H9 (cell line): ENCODE measurements around the gene PARD3. TPM values are rescaled to one million over a fixed set of nuclear protein-coding genes. Genes with fewer than 3 reads are reported as not detected.

Source experiments
- DNase-seq: peaks from one replicate; pipeline ENCODE4 v3.0.0-alpha.2; 2017
- H2AFZ ChIP-seq: one replicate; pipeline ENCODE4 v1.6.1; 2013; ENCODE audit warnings: mild to moderate bottlenecking, low read length, control low read depth, moderate library complexity
- H2AK5ac ChIP-seq: 2 replicates; pipeline ENCODE4 v1.6.1; 2013; ENCODE audit warnings: low read length, control low read depth, mixed read lengths; ENCODE audit not compliant: insufficient read length
- H2BK120ac ChIP-seq: one replicate; pipeline ENCODE4 v1.6.1; 2013; ENCODE audit warnings: low read depth, mild to moderate bottlenecking, low read length, control low read depth, inconsistent platforms; ENCODE audit not compliant: poor library complexity, severe bottlenecking
- H2BK12ac ChIP-seq: 2 replicates; pipeline ENCODE4 v1.6.1; 2013; ENCODE audit warnings: low read length, control low read depth, mixed read lengths, low read depth; ENCODE audit not compliant: insufficient read length
- H2BK15ac ChIP-seq: 2 replicates; pipeline ENCODE4 v1.6.1; 2013; ENCODE audit warnings: low read depth, low read length, control low read depth
- H2BK20ac ChIP-seq: one replicate; pipeline ENCODE4 v1.6.1; 2013; ENCODE audit warnings: low read depth, mild to moderate bottlenecking, low read length, control low read depth, inconsistent platforms; ENCODE audit not compliant: poor library complexity, severe bottlenecking
- H2BK5ac ChIP-seq: 2 replicates; pipeline ENCODE4 v1.6.1; 2013; ENCODE audit warnings: low read length, control low read depth, mixed read lengths; ENCODE audit not compliant: insufficient read length
- H3K14ac ChIP-seq: 2 replicates; pipeline ENCODE4 v1.6.1; 2013; ENCODE audit warnings: low read length, control low read depth; ENCODE audit not compliant: insufficient read depth
- H3K18ac ChIP-seq: 2 replicates; pipeline ENCODE4 v1.6.1; 2013; ENCODE audit warnings: low read depth, mild to moderate bottlenecking, mixed read lengths, low read length, control low read depth; ENCODE audit not compliant: insufficient read length
- H3K23ac ChIP-seq: 2 replicates; pipeline ENCODE4 v1.6.1; 2013; ENCODE audit warnings: low read length, control low read depth, mixed read lengths, low read depth; ENCODE audit not compliant: insufficient read length
- H3K23me2 ChIP-seq: 2 replicates; pipeline ENCODE4 v1.6.1; 2013; ENCODE audit warnings: low read depth, mild to moderate bottlenecking, mixed read lengths, low read length, control low read depth; ENCODE audit not compliant: insufficient read length, poor library complexity, severe bottlenecking
- H3K27ac ChIP-seq: 2 replicates; pipeline ENCODE4 v1.5.1; 2013; ENCODE audit warnings: low read length, control low read depth, mixed read lengths, low read depth; ENCODE audit not compliant: insufficient read length
- H3K27me3 ChIP-seq: 2 replicates; pipeline ENCODE4 v1.6.1; 2013; ENCODE audit warnings: low read length, control low read depth, inconsistent platforms; ENCODE audit not compliant: insufficient read depth
- H3K4ac ChIP-seq: 2 replicates; pipeline ENCODE4 v1.6.1; 2013; ENCODE audit warnings: low read depth, mild to moderate bottlenecking, control low read depth, inconsistent platforms, low read length, moderate library complexity
- H3K4me1 ChIP-seq: 2 replicates; pipeline ENCODE4 v1.6.1; 2013; ENCODE audit warnings: low read length, control low read depth, inconsistent platforms; ENCODE audit not compliant: insufficient read depth
- H3K4me2 ChIP-seq: 2 replicates; pipeline ENCODE4 v1.6.1; 2013; ENCODE audit warnings: low read length, control low read depth, mixed read lengths; ENCODE audit not compliant: insufficient read length, insufficient read depth
- H3K56ac ChIP-seq: 2 replicates; pipeline ENCODE4 v1.6.1; 2013; ENCODE audit warnings: low read depth, mild to moderate bottlenecking, mixed read lengths, low read length, control low read depth; ENCODE audit not compliant: insufficient read length
- H3K79me1 ChIP-seq: 2 replicates; pipeline ENCODE4 v1.6.1; 2013; ENCODE audit warnings: low read depth, mild to moderate bottlenecking, moderate library complexity, low read length, control low read depth, inconsistent platforms; ENCODE audit not compliant: insufficient read depth, poor library complexity, severe bottlenecking
- H3K79me2 ChIP-seq: 2 replicates; pipeline ENCODE4 v1.6.1; 2013; ENCODE audit warnings: low read length, control low read depth, inconsistent platforms; ENCODE audit not compliant: insufficient read depth
- H3K9ac ChIP-seq: 2 replicates; pipeline ENCODE4 v1.6.1; 2013; ENCODE audit warnings: low read length, control low read depth, mixed read lengths; ENCODE audit not compliant: insufficient read length; ENCODE audit errors: extremely low read depth
- H3K9me3 ChIP-seq: one replicate; pipeline ENCODE4 v1.6.1; 2013; ENCODE audit warnings: low read depth, low read length, inconsistent platforms; ENCODE audit not compliant: control insufficient read depth
- H3T11ph ChIP-seq: one replicate; pipeline ENCODE4 v1.6.1; 2013; ENCODE audit warnings: mild to moderate bottlenecking, low read length, control low read depth, inconsistent platforms
- H4K20me1 ChIP-seq: one replicate; pipeline ENCODE4 v1.6.1; 2013; ENCODE audit not compliant: control insufficient read depth, insufficient read length, insufficient read depth
- H4K5ac ChIP-seq: 2 replicates; pipeline ENCODE4 v1.6.1; 2013; ENCODE audit warnings: low read depth, mild to moderate bottlenecking, mixed read lengths, low read length, control low read depth; ENCODE audit not compliant: insufficient read length
- H4K8ac ChIP-seq: replicated peaks from 2 replicates; pipeline ENCODE4 v1.6.1; 2013; ENCODE audit warnings: low read length, control low read depth, mixed read lengths, low read depth; ENCODE audit not compliant: insufficient read length
- H4K91ac ChIP-seq: 2 replicates; pipeline ENCODE4 v1.6.1; 2013; ENCODE audit warnings: low read depth, mild to moderate bottlenecking, moderate library complexity, mixed read lengths, low read length, control low read depth; ENCODE audit not compliant: insufficient read length
- H3K27ac Mint-ChIP-seq, 3 experiments: 2 replicates in 2 of 3; 3 replicates in 1 of 3; pipeline ENCODE4 v1.8.0; 2020 to 2021; ENCODE audit warnings: mixed read lengths in 3 of 3, mild to moderate bottlenecking in 1 of 3, moderate library complexity in 1 of 3
- H3K27me3 Mint-ChIP-seq: 2 replicates; pipeline ENCODE4 v1.8.0; 2021; ENCODE audit warnings: low read depth, mild to moderate bottlenecking, moderate library complexity, mixed read lengths
- H3K36me3 Mint-ChIP-seq, 3 experiments: 2 replicates in 2 of 3; 3 replicates in 1 of 3; pipeline ENCODE4 v1.8.0; 2020 to 2021; ENCODE audit warnings: low read depth in 3 of 3, mixed read lengths in 3 of 3; ENCODE audit not compliant: insufficient read depth in 1 of 3
- H3K4me1 Mint-ChIP-seq, 2 experiments: 2 replicates each; pipeline ENCODE4 v1.8.0; 2020; ENCODE audit warnings: mixed read lengths in 2 of 2
- H3K4me3 Mint-ChIP-seq, 2 experiments: 2 replicates in 1 of 2; 3 replicates in 1 of 2; pipeline ENCODE4 v1.8.0; 2020 to 2021; ENCODE audit warnings: mild to moderate bottlenecking in 2 of 2, mixed read lengths in 2 of 2, moderate library complexity in 1 of 2
- H3K9me3 Mint-ChIP-seq, 2 experiments: 2 replicates in 1 of 2; 3 replicates in 1 of 2; pipeline ENCODE4 v1.8.0; 2020; ENCODE audit warnings: mild to moderate bottlenecking in 2 of 2, mixed read lengths in 2 of 2, moderate library complexity in 1 of 2
- CTCF ChIP-seq: fragments of 200-600 bp; sonication (generic); conservative IDR thresholded peaks from 3 replicates; pipeline ENCODE4 v1.8.0; 2021; ENCODE audit warnings: antibody characterized with exemption, mild to moderate bottlenecking
- WGBS: extraction: QIAGEN DNeasy Blood & Tissue Kit; methylation state at CpG from one replicate; pipeline ENCODE4 v1.1.7; 2013; ENCODE audit warnings: missing lambda C conversion rate, low lambda C conversion rate, mixed read lengths; ENCODE audit not compliant: insufficient read length; ENCODE audit errors: extremely low coverage; 5-methylcytosine and 5-hydroxymethylcytosine counted together
- total RNA-seq: library from RNA; stranded (reverse); gene quantifications from 2 replicates; pipeline ENCODE4 v1.2.1, GENCODE V29; 2021

The PARD3 gene
- total RNA-seq, 1 experiment from 2014 or later, result 44.7 TPM

- Histone ChIP-seq H3K9me3 (no peaks in the 10 kb centered on the region), H3K4me1 (no peaks in the 10 kb centered on the region), H3K79me2 (no peaks in the 10 kb centered on the region), H2BK15ac (no peak overlapping the region), H3K27ac (no peak overlapping the region), H4K91ac (no peak overlapping the region), H4K20me1 (no peaks in the 10 kb centered on the region), H3K27me3 (no peaks in the 10 kb centered on the region), H3T11ph (no peak overlapping the region), H3K9ac (no peak overlapping the region), H3K56ac (no peak overlapping the region), H2BK120ac (no peak overlapping the region), H2BK20ac (no peak overlapping the region), H4K5ac (no peak overlapping the region), H2BK12ac (no peak overlapping the region), H3K23ac (no peak overlapping the region), H3K23me2 (no peaks in the 10 kb centered on the region), H3K79me1 (peaks cover 5% of the 10 kb centered on the region), H2AFZ (no peak overlapping the region), H4K8ac (no peak overlapping the region), H2BK5ac (no peak overlapping the region), H2AK5ac (no peak overlapping the region), H3K4ac (no peak overlapping the region), H3K14ac (no peak overlapping the region), H3K18ac (no peak overlapping the region), H3K4me2 (no peak overlapping the region)
- no peaks in the 10 kb centered on the region for H3K9me3 Mint-ChIP-seq
- no peak overlapping the region for H3K27ac Mint-ChIP-seq
- TF ChIP-seq CTCF, result no peak
- no peak overlapping the region for H3K4me3 Mint-ChIP-seq
- no CpG with 5 or more reads among the region's 5 CpGs for WGBS
- H3K36me3 Mint-ChIP-seq, result peaks cover 2 to 4% (median 3%) of the 10 kb centered on the region in 3 experiments; a peak in 2 of 7 replicates
- no peaks in the 10 kb centered on the region for H3K27me3 Mint-ChIP-seq
- H3K4me1 Mint-ChIP-seq, result peaks cover 0 to 3% of the 10 kb centered on the region in 2 experiments; a peak in 3 of 4 replicates
- no peak for DNase-seq
These were observed 340.4 kb downstream of the PARD3 start for GRCh38 chr10:34474555-34475273.
